ENCODE data around the gene CENPK.

DNA sequence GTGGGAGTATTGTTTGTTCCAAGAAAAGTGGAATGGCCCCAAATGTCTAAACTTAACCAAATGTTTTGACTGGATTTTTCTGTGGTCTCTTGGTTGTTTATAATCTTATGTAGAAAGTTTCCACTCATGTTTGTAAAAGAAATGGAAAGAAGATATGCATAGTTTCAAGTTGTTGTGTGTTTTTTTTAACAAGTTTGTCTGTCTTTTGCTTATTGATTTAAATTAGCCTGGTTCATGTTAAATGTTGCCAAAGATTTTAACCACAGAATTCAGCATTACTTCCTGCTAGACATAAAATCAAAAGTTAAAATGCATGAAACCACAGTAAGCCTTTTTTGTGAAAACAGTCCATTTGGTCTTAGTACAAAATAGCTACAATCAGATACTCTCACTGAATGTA, 14.2 kb upstream of the CENPK start:
- TF ChIP-seq CTCF (IDR thresholded peaks at IDR 0.05): no peak
- no peak for TF ChIP-seq EZH2 (IDR thresholded peaks at IDR 0.05; ENCODE audit: borderline replicate concordance, insufficient read depth, low read depth, low read length, poor library complexity, severe bottlenecking)
